Activated B cell treated with CpG ODN at 0.5 μM for 24 hours (primary cell): ENCODE results near the gene SLC35E4. TPM values are rescaled to one million over a fixed set of nuclear protein-coding genes. Genes with fewer than 3 reads are reported as not detected.

Experiments
- ATAC-seq: fragments of 200-7000 bp; cut with Tn5 transposase; one replicate; pipeline ENCODE4 v1.10.0; 2021; ENCODE audit warnings: low read depth, mild to moderate bottlenecking, moderate library complexity
- CTCF ChIA-PET: fragments of 350-600 bp; sonication (Branson Sonifier 250); formaldehyde crosslinking; loops from one replicate; lab custom pipeline; 2021; ENCODE audit warnings: antibody characterized with exemption; lab: Charles Lee
- POLR2A ChIA-PET: fragments of 350-600 bp; sonication (Branson Sonifier 250); formaldehyde crosslinking; loops from one replicate; lab custom pipeline; 2021; ENCODE audit warnings: antibody characterized with exemption; lab: Charles Lee
- DNase-seq: peaks from one replicate; pipeline ENCODE4 v3.0.0; 2022
- H3K27ac Mint-ChIP-seq: one replicate; pipeline ENCODE4 v1.8.0; 2020; ENCODE audit warnings: mixed read lengths
- H3K27me3 Mint-ChIP-seq: one replicate; pipeline ENCODE4 v1.8.0; 2021; ENCODE audit warnings: mixed read lengths
- H3K36me3 Mint-ChIP-seq: one replicate; pipeline ENCODE4 v1.8.0; 2021; ENCODE audit warnings: low read depth, mixed read lengths
- H3K4me1 Mint-ChIP-seq: one replicate; pipeline ENCODE4 v1.8.0; 2021; ENCODE audit warnings: mixed read lengths
- H3K4me3 Mint-ChIP-seq: one replicate; pipeline ENCODE4 v1.8.0; 2020; ENCODE audit warnings: mild to moderate bottlenecking, mixed read lengths
- H3K9me3 Mint-ChIP-seq: one replicate; pipeline ENCODE4 v1.8.0; 2020; ENCODE audit warnings: mixed read lengths
- CTCF ChIP-seq: fragments of 200-600 bp; IDR thresholded peaks from one replicate; pipeline ENCODE4 v1.8.0; 2022; ENCODE audit warnings: antibody characterized with exemption, mild to moderate bottlenecking
- intact Hi-C: fragments of 100-400 bp; cut with micrococcal nuclease; formaldehyde crosslinking; loops from one replicate; pipeline ENCODE4 v1.15.1; 2024
- total RNA-seq: library from RNA; stranded (reverse); gene quantifications from 2 replicates; pipeline ENCODE4 v1.2.3, GENCODE V29; 2022

Gene SLC35E4
- total RNA-seq, 1 donor from 2014 or later = 1.8 TPM

GRCh38 chr22:30634471-30635233, 929 bp upstream of the SLC35E4 start:
- peaks cover 20% of the 10 kb centered on the region for H3K4me1 Mint-ChIP-seq
- DNase-seq = peak; percentile 83
- no peak for TF ChIP-seq CTCF
- no peaks in the 10 kb centered on the region for H3K27me3 Mint-ChIP-seq
- peak overlapping the region; percentile 88 for H3K27ac Mint-ChIP-seq
- ATAC-seq = peak; percentile 57
- intact Hi-C loops = loop anchor here (1.0 to 5.0 kb wide), 10 partner anchors 15 to 1247 kb away; partner anchors contain the start of genes AP1B1, DUSP18, OSBP2 and TUG1
- POLR2A ChIA-PET = interaction anchor here (0.6 to 2.6 kb wide), 13 partner anchors 15 to 656 kb away, joined by 3 to 23 read pairs (median 7); partner anchors contain the start of genes DUSP18, LIMK2, MORC2 and MTFP1
- H3K36me3 Mint-ChIP-seq = peaks cover 3% of the 10 kb centered on the region
- H3K4me3 Mint-ChIP-seq = peak overlapping the region; percentile 83
- no peaks in the 10 kb centered on the region for H3K9me3 Mint-ChIP-seq
- CTCF ChIA-PET = interaction anchor here (0.6 to 4.5 kb wide), 17 partner anchors 9 to 461 kb away, joined by 3 to 51 read pairs (median 5); partner anchors contain the start of genes DUSP18, MORC2, PES1 and SMTN

GRCh38 chr22:30636226-30637077, 871 bp downstream of the SLC35E4 start:
- H3K36me3 Mint-ChIP-seq = peaks cover 3% of the 10 kb centered on the region
- H3K27ac Mint-ChIP-seq = peak overlapping the region; percentile 47
- H3K27me3 Mint-ChIP-seq = no peaks in the 10 kb centered on the region
- no peak for TF ChIP-seq CTCF
- POLR2A ChIA-PET = interaction anchor here (0.9 to 2.6 kb wide), 6 partner anchors 13 to 653 kb away, joined by 3 to 23 read pairs (median 10); partner anchors contain the start of genes MORC2, MTFP1, PES1 and TUG1
- peaks cover 20% of the 10 kb centered on the region for H3K4me1 Mint-ChIP-seq
- H3K9me3 Mint-ChIP-seq = no peaks in the 10 kb centered on the region
- peak; percentile 22 for DNase-seq
- H3K4me3 Mint-ChIP-seq = peak overlapping the region; percentile 81
- intact Hi-C loops = loop anchor here (5.0 kb wide), 1 partner anchor 1249 kb away; the partner anchor contains the start of gene AP1B1
- CTCF ChIA-PET = interaction anchor here (3.1 to 4.5 kb wide), 3 partner anchors 30 to 284 kb away, joined by 11 to 51 read pairs (median 47); partner anchors contain the start of gene TCN2
- ATAC-seq = no peak

- Mint-ChIP-seq H3K27me3 (no peaks in the 10 kb centered on the region), H3K4me1 (peaks cover 20% of the 10 kb centered on the region), H3K9me3 (no peaks in the 10 kb centered on the region), H3K36me3 (peaks cover 3% of the 10 kb centered on the region), H3K4me3 (no peak overlapping the region), H3K27ac (no peak overlapping the region)
- TF ChIP-seq CTCF = no peak
- no peak for ATAC-seq
- intact Hi-C loops = loop anchor here (5.0 kb wide), 1 partner anchor 1250 kb away; the partner anchor contains the start of gene AP1B1
- POLR2A ChIA-PET = no interaction called here
- no peak for DNase-seq
- CTCF ChIA-PET = no interaction called here
Observed at GRCh38 chr22:30637701-30638114, 2.1 kb downstream of the SLC35E4 start.

GRCh38 chr22:30640361-30640760, 4.8 kb downstream of the SLC35E4 start:
- POLR2A ChIA-PET = no interaction called here
- intact Hi-C loops = no loop called here
- Mint-ChIP-seq H3K27ac (no peak overlapping the region), H3K36me3 (peaks cover 3% of the 10 kb centered on the region), H3K4me1 (peaks cover 10% of the 10 kb centered on the region), H3K27me3 (no peaks in the 10 kb centered on the region), H3K9me3 (no peaks in the 10 kb centered on the region), H3K4me3 (no peak overlapping the region)
- ATAC-seq (no peak), DNase-seq (no peak)
- no peak for TF ChIP-seq CTCF
- CTCF ChIA-PET = no interaction called here
